Nephron (organoid): ENCODE results near the gene ZSWIM3.

Experiments used
- H3K27ac Mint-ChIP-seq, 3 experiments: 2 replicates each; pipeline ENCODE4 v1.8.0; 2020; ENCODE audit warnings: mixed read lengths in 3 of 3, mild to moderate bottlenecking in 2 of 3, moderate library complexity in 1 of 3
- H3K27me3 Mint-ChIP-seq: 2 replicates; pipeline ENCODE4 v1.8.0; 2021; ENCODE audit warnings: low read depth, mild to moderate bottlenecking, moderate library complexity, mixed read lengths
- H3K36me3 Mint-ChIP-seq: 2 replicates; pipeline ENCODE4 v1.8.0; 2020; ENCODE audit warnings: low read depth, mixed read lengths
- H3K4me1 Mint-ChIP-seq: 2 replicates; pipeline ENCODE4 v1.8.0; 2020; ENCODE audit warnings: mixed read lengths
- H3K4me3 Mint-ChIP-seq, 3 experiments: 2 replicates each; pipeline ENCODE4 v1.8.0; 2020; ENCODE audit warnings: mild to moderate bottlenecking in 3 of 3, mixed read lengths in 3 of 3, moderate library complexity in 2 of 3
- H3K9me3 Mint-ChIP-seq: 2 replicates; pipeline ENCODE4 v1.8.0; 2020; ENCODE audit warnings: mixed read lengths
- CTCF ChIP-seq, 3 experiments: fragments of 200-600 bp; sonication (generic); IDR thresholded peaks; one replicate each; pipeline ENCODE4 v1.5.0; 2021; ENCODE audit warnings: antibody characterized with exemption in 3 of 3; ENCODE audit not compliant: unreplicated experiment in 3 of 3

The ZSWIM3 gene

GRCh38 chr20:45814314-45814713 lies 43.1 kb upstream of the ZSWIM3 start:
- no peak overlapping the region for H3K27ac Mint-ChIP-seq
- H3K9me3 Mint-ChIP-seq, result no peaks in the 10 kb centered on the region
- TF ChIP-seq CTCF (IDR thresholded peaks at IDR 0.05; ENCODE audit: unreplicated experiment in 3 of 3), result no peak
- H3K4me1 Mint-ChIP-seq, result peaks cover 32% of the 10 kb centered on the region
- H3K27me3 Mint-ChIP-seq, result no peaks in the 10 kb centered on the region
- H3K4me3 Mint-ChIP-seq, result peak overlapping the region in 1 of 3 experiments; percentile 22
- peaks cover 39% of the 10 kb centered on the region for H3K36me3 Mint-ChIP-seq

GRCh38 chr20:45816951-45817350 lies 40.5 kb upstream of the ZSWIM3 start:
- H3K27ac Mint-ChIP-seq, result peak overlapping the region in 2 of 3 experiments; percentile 34 to 69
- peaks cover 17% of the 10 kb centered on the region for H3K36me3 Mint-ChIP-seq
- H3K4me1 Mint-ChIP-seq, result peaks cover 41% of the 10 kb centered on the region
- no peaks in the 10 kb centered on the region for H3K9me3 Mint-ChIP-seq
- H3K4me3 Mint-ChIP-seq, result peak overlapping the region in 2 of 3 experiments; percentile 40 to 60
- H3K27me3 Mint-ChIP-seq, result peaks cover 7% of the 10 kb centered on the region
- TF ChIP-seq CTCF (IDR thresholded peaks at IDR 0.05; ENCODE audit: unreplicated experiment in 3 of 3), result no peak

GRCh38 chr20:45817376-45818194 lies 39.8 kb upstream of the ZSWIM3 start:
- no peak for TF ChIP-seq CTCF (IDR thresholded peaks at IDR 0.05; ENCODE audit: unreplicated experiment in 3 of 3)
- Mint-ChIP-seq H3K4me3 (no peak overlapping the region), H3K27me3 (peaks cover 13% of the 10 kb centered on the region), H3K4me1 (peaks cover 41% of the 10 kb centered on the region), H3K9me3 (no peaks in the 10 kb centered on the region), H3K36me3 (peaks cover 14% of the 10 kb centered on the region), H3K27ac (peak overlapping the region in 2 of 3 experiments; percentile 13 to 55)

GRCh38 chr20:45818239-45818638 lies 39.2 kb upstream of the ZSWIM3 start:
- Mint-ChIP-seq H3K4me3 (no peak overlapping the region), H3K27ac (peak overlapping the region in 2 of 3 experiments; percentile 13 to 40)

GRCh38 chr20:45819466-45819865 lies 37.9 kb upstream of the ZSWIM3 start:
- no peak for TF ChIP-seq CTCF (IDR thresholded peaks at IDR 0.05; ENCODE audit: unreplicated experiment in 3 of 3)
- Mint-ChIP-seq H3K36me3 (peaks cover 14% of the 10 kb centered on the region), H3K27me3 (peaks cover 27% of the 10 kb centered on the region), H3K4me3 (no peak overlapping the region), H3K4me1 (peaks cover 43% of the 10 kb centered on the region), H3K9me3 (no peaks in the 10 kb centered on the region), H3K27ac (peak overlapping the region in 1 of 3 experiments; percentile 5)

More at GRCh38 chr20:45818239-45818638, 39.2 kb upstream of the ZSWIM3 start:
- Mint-ChIP-seq H3K36me3 (peaks cover 14% of the 10 kb centered on the region), H3K9me3 (no peaks in the 10 kb centered on the region), H3K4me1 (peaks cover 38% of the 10 kb centered on the region), H3K27me3 (peaks cover 17% of the 10 kb centered on the region)
- TF ChIP-seq CTCF (IDR thresholded peaks at IDR 0.05; ENCODE audit: unreplicated experiment in 3 of 3), result no peak

- no peak for TF ChIP-seq CTCF (IDR thresholded peaks at IDR 0.05; ENCODE audit: unreplicated experiment in 3 of 3)
- Mint-ChIP-seq H3K27ac (no peak overlapping the region), H3K9me3 (no peaks in the 10 kb centered on the region), H3K4me3 (peak overlapping the region in 1 of 3 experiments; percentile 68), H3K27me3 (peaks cover 44% of the 10 kb centered on the region), H3K4me1 (peaks cover 55% of the 10 kb centered on the region), H3K36me3 (peaks cover 3% of the 10 kb centered on the region)
Measured at GRCh38 chr20:45821947-45822346, 35.5 kb upstream of the ZSWIM3 start.
